GM18861 (cell line): ENCODE measurements around the gene TSPO.
"Not testable (repeated sequence)": the region's sequence is repeated elsewhere in the genome, so short reads cannot be mapped to it uniquely, and the experiment has no call there.

Experiments
- ATAC-seq: cut with Tn5 transposase; IDR thresholded peaks from one replicate; pipeline ENCODE4 v1.9.1; 2021; ENCODE audit not compliant: unreplicated experiment

Gene TSPO

GRCh38 chr22:43151251-43152002 lies at the start of gene TSPO:
Gene TSPO, plus strand, starts transcription at chr22:43151559. Its CDS starts 7,680 bp downstream, at chr22:43159239.
- no peak for ATAC-seq

- not testable (repeated sequence) for ATAC-seq
These were observed 47.2 kb upstream of the TSPO start for GRCh38 chr22:43104056-43104625.

- ATAC-seq: not testable (repeated sequence)
These were observed 46.4 kb upstream of the TSPO start for GRCh38 chr22:43104950-43105349.

DNA sequence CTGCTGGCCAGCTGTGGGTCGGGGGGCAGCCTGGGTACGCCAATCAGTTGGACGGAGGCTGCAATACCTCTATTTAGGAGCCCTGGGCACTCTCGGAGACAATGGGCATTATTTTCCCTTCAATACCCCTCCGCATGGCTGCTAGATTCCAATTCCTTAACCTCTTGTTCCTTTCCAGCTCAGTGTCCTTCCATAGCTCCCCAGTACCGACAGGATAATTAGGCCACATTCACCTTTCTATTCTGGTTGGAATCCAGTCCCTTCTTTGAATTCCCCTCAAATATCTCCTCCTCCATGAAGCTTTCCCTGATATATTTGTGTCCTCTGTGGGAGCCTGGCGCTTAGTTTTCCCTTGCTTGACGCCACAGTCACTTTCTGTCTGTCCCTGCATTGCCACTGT lies 45.1 kb upstream of the TSPO start:
- no peak for ATAC-seq

DNA sequence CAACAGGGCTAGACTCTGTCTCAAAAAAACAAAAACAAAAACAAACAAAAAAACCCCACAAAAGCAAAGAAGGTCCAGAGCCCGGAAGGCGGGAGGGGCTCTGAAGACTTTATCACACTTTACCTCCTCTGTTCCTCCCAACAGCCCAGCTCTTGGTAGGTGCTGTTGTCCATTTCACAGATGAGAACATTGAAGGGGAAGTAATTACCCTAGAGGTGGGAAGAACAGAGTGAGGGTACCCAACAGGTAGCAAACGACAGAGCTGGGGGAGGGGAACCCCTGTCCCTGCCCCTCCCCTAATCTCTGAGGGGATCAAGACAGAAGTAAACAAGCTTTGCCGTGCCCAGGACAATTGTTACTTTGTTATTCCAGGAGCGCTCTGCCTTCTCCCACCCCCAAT lies 41.8 kb upstream of the TSPO start:
- no peak for ATAC-seq

- ATAC-seq: no peak
These were observed 41.4 kb upstream of the TSPO start for GRCh38 chr22:43109921-43110443.

DNA sequence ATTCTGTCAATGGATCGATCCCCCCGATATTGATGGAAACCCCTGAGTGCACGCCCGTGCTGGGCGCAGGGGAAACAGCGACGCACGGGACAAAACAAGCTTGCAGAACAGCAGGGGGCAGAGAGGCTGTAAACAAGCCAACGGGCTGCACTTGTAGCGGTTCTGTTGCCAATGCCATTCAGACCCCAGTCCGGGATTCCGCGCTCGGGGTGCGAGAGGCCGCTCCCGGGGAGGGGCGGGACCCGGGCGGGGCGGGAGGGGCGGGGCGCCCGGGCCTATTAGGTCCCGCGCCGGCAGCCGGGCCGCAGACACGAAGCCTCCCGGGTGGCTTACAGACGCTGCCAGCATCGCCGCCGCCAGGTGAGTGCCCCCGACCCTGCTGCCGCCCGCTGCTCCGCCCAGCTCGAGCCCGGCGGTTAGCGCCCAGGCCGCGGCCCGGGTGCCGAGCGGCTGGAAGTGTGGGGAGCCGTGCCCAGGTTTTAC lies 40.9 kb upstream of the TSPO start, which contains the start of gene BIK:
Gene BIK, plus strand, starts transcription at position 307 of the 483 bp plus-strand sequence. CDS start 13,273 bp downstream, outside the sequence.
- no peak for ATAC-seq

DNA sequence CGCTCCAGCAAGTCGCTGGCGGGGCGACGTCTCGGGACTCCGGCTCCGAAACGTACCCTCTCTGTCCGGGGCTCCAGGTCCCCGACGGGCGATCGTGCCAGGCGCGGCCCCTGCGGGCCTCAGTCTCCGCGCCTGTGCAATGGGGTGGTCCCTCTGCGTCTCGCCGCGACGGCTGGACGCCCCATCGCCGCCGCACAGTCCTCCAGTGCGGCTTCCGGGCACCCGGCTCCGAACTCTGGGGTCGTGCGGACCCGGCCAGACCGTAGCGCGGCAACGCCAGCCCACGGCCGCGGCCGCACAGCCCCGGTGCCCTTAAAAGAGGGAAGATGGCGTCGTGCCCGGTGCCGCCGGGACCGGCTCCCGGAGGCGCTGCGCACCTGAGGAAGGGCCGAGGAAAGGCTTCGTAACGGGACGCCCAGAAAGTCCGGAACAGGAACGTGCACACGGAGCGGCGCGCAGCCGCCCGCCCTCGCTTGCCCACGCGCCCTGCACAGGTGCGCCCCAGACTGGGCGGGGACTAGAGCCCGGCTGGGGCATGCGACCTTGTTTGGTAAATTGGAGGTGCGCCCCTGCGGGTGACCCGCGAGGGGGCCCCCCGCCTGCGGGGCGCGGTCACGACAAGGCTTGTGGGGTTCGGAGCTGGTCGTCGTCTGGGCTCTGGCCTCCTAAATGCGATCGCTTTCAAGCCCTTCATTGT lies 40.3 kb upstream of the TSPO start:
- ATAC-seq: no peak

DNA sequence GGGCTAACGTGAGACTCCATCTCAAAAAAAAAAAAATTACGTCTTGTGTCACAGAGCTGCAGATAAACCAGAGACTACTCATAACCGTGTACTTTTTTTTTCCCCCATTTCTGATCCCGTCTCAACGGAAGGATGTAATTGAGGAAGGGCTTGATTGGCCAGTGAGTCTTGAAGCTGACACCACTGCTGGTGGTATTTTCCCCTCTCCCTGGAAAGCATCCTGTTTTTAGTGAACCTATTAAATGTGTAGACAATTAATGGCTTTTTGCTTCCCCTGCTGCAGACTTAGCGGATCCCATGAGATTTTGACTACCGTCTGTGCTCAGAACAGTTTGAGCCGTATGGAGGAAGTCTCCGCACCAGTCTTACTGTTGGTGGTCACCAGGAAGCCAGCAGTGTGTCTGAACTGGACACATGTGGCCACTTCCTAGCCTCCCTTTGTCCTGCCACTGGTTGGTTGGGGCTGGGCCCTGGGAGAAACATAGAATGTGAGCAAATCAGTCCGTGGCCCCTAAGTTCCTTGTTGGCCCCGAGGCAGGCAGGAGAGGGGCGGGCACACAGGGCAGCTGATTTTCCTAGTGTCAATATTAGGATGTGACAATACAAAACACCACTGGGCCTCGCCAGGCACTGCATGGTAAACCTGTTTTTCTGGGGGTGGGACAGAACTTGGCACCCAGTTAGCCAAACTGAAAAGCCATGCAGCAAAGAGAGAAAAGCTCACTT lies 37.7 kb upstream of the TSPO start:
- ATAC-seq: no peak

- ATAC-seq: no peak
These were observed 36.4 kb upstream of the TSPO start for GRCh38 chr22:43114958-43115357.

- ATAC-seq: no peak
These were observed 34.4 kb upstream of the TSPO start for GRCh38 chr22:43116932-43117331.

DNA sequence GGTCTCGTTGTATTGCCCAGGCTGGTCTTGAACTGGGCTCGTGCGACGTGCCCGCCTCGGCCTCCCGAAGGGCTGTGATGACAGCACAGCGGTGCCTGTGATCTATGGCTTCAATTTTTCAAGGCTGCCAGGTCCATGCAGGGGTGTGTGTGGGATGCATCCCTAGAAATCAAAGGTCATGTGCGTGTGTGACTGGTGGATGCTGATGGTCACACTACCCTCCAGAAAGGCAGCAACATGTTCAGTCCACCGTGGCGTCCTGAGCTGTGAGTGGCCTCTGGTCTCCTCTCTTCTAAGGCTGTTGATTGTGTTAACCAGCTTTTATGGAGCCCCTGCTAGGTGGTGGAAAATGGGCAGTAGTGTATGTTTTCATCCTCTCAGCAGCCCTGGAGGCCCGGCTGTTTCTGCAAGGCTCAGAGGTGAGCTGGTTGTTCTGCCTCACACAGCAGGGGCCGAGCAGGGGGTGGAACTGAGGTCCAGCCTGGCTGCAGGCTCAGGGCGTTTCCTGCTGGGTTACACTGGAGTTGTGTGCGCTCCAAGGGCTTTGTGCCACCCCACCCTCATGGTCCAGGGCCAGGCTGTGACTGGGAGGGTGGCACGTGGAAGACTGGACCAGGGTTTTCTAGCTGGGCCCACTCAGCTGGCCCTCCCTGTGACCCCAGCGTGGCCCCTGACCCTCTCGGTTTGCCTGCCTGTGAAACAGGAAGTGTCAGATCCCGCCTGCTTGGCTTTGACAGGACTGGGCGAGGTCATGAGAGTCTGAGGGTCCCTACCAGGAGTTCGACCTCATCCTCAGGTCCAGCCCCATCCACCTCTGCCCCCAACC lies 33.1 kb upstream of the TSPO start:
- no peak for ATAC-seq

- ATAC-seq: peak; percentile 61
These were observed 32.4 kb upstream of the TSPO start for GRCh38 chr22:43118953-43119458.

DNA sequence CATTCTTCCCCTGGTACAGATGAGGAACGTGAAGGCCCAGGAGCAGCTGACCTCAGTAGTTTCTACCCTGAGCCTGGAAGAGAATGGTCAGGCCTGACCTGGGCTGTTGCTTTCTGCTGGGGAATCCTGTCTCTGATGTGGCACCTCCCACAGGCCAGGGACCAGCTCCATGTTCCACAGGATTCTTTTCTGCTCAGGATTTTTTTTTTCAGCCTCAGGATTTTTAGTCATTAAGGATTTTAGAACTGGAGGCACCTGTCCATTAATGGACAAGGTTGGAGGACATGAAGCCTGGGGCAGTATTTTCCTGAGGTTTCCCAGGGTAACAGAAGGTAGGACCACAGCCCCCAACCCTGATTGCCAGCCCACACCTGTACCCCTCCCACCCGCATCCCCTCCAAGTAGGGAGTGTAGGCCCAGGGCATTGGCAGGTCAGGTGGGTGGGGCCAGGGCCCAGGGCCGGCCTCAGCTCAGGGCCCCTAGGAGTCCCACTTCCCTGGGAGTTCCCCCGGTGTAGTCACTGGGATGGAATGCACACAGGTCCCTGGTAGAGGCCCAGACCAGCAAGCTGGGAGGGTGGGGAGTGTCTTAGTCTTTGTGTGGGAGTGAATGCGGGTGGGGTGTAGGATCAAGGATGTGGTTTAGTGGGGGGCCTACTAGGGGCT lies 24.7 kb upstream of the TSPO start:
- ATAC-seq: no peak

DNA sequence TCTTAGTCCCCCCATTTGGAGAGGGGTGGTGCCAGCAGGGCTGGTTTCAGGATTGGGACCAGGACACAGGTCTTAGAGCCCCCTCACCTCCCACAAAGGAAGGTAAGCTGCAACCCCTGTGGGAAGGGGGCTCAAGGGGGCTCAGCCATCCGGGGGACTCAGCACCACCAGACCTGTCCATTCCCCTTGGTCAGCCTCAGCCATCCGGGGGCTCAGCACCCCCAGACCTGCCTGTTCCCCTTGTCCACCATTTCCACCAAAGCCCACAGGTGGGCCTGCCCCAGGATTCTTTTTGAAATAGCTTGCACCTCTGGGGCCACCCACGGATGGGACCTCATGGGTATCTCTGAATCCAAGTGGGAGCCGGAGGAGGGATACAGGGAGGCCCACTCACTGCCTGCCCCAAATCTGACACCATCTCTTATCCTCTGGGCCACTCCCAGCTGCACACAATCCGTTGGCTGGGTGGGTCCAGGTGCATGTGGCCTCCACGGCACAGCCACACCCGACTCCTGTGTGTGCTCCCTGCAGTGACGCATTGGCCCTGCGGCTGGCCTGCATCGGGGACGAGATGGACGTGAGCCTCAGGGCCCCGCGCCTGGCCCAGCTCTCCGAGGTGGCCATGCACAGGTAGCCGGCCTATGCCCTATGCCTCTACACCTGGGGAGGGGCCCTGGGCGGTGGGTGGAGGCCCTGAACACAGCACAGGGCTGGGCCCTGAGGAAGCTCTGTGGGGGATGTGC lies 24.0 kb upstream of the TSPO start:
- no peak for ATAC-seq

DNA sequence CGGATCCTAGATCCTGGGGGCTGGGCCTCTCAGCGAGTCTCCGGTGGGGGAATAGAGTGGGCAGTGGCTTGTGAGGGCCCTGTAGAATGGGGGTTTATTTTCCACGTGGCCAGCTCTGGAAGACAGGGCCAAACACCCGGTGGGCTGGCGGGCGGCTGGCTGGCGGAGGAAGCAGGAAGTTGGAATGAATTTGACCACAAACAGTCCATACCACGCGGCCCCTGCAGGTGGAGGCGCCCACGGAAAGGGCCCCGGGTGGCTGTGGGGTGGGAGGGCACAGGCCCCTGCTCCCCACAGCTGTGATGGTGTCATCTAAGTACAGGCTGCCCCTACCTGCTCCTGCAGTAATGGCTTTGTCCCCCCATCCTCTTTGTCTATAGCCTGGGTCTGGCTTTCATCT lies 23.2 kb upstream of the TSPO start:
- no peak for ATAC-seq

- ATAC-seq: no peak
These were observed 22.4 kb upstream of the TSPO start for GRCh38 chr22:43128928-43129424.
